ENCODE measurements around the gene TMEM145.

TMEM145 gene

DNA sequence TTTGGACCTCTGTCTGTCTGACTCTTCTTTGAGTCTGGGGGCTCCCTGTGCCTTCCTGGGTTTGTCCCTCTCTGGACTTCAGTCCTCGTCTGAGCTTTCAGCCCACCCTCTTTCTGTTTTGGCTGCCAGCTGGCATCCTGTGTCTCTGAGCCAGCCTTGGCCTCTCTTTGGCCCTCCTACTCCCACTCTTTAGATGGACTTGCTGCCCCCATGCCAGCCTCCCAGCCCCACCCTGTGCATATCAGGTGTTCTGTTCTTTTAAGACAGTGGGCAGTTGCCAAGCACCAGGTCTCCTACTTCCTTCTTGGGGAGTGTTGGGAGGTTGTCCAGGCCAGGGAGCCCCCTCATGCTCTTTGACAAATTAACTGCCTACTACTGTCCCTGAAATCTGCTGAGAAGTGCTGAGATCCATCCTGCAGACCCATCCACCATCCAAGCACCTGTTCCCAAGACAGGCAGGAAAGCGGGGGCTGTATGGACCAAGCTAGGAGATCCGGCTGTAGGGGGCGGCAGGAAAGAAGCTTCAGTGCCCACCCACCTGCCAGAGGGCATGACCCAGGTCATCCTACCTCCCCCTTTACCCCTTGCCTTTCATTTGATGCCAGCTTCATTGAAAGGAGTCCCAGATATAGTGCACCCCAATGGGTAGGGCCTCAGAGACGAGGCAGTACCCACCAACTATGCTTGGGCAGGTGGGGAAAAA lies 34.5 kb upstream of the TMEM145 start:
- DNase-seq = no peak

DNA sequence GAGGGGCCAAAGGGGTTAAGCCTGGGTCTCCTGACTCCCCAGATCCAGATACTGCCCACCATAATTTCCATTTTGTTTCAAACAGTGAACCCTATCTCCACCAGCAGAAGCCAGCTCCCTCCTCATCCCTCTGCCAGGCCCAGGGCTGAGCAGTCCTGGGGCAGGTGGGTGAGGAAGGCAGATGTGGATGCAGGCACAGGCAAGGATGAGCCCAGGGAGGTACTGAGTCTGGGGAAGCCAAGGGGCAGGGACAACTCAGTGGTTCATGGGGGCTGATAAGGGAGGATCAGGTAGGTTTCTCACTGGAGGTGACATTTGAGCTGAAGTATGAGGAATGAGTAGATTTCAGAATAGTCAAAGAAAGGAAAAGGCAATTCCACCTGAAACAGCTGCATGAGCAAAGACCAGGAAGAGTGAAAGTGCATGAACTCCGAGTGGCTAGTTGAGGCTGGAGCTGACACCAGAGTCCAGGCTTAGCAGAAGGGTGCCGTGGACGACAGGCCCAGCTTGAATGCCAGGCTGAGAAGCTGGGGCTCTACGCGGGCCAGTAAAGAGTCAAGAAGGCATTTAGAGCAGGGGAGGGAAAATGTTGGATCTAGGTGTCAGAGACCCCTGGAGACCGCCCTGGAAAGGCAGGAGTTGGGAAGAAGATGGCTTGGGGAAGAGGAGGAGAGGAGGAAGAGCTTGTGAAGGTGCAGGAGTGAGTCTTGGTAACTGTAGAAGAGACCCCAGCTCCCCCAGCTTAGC lies 33.8 kb upstream of the TMEM145 start:
- DNase-seq = no peak

DNA sequence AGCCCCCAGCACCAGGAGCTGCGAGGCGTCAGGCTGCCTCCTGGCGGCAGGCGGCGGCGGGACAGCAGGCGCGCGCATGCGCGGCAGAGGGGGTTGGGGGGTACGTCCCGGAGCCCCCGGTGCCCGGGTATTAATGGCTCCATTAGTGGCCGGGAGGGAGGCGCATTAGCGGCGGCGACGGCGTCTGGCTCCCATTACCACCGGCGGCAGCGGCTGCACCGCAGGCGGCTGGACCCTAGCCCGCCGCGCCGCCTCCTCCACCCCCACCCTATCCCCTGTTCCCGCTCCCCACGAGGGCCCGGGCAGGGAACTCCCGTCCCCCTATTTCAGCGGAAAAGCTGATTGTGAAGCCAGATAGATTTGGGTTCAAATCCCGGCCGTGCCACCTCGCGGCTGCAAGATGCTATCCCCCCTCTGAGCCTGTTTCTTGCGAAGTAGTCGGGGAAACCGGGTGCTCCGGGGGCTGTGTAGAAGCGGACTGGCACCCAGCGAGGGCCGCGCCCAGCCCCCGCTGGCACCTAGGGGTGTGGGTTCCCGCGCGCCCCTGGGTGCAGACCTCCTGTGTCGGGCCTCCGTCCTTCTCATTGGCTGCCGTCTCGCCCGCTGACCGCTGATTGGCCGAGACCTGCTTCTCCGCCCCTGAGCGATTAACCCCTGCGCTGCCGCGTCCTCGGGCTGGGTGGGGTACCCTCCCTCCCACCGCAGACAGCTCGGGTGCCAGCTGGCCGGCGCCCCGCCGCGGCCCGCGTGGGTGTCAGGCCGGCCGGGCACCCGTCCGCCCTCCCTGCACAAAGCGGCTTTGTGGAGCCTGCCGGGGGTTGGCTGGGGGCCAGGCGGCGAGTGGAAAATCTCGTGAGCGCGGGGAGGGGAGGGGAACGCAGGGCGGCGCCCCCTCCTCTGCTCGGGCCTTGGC lies 33.0 kb upstream of the TMEM145 start:
- DNase-seq = peak; percentile 93

DNA sequence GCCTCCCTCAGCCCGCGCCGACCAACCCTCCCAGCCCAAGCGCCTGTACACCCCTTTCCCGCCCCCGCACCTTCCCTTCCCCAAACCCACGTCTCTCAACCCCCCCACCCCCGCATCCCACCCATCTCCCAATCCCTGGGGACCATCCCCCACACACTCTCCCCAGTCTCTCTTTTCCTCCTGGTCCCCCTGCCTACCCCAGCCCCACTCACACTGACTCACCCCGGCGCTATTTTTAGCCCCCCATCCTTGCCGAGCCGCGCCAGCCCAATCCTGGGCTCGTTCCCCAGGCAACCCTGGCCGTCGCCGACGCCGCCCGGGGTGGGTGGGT lies 32.3 kb upstream of the TMEM145 start:
- DNase-seq = no peak

DNA sequence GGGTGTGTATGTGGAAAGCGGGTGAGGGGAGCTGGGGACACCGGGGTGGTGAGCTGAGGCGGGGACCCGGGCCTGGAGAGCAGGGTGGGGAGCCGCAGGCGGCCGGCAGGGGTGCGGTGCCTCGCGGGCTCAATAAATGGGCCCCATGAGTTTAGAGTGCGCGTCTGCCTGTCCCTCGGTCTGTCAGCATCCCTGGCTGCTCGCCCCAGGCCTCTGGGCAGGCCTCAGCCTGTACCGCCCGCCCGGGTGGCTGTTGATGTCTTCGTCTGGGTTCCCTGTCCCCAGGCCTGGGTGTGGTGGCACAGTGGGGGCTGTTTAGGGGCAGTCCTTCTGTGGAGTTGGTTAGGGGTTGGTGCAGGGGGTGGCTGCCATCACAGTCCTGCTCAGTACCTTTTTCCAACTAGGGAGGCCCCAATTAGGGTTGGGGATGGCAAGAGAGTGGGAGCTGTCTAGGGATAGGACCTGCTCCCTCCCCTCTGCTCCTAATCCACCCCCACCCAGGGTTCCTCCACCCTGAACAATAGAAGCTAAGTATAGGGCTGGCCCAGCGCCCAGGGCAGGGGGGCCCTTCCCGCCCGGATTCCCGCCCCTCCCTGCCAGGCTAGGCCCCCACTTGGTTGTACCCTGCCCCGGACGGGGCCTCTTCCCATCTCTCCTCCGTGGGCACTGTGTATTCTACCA lies 31.8 kb upstream of the TMEM145 start:
- DNase-seq = no peak

DNA sequence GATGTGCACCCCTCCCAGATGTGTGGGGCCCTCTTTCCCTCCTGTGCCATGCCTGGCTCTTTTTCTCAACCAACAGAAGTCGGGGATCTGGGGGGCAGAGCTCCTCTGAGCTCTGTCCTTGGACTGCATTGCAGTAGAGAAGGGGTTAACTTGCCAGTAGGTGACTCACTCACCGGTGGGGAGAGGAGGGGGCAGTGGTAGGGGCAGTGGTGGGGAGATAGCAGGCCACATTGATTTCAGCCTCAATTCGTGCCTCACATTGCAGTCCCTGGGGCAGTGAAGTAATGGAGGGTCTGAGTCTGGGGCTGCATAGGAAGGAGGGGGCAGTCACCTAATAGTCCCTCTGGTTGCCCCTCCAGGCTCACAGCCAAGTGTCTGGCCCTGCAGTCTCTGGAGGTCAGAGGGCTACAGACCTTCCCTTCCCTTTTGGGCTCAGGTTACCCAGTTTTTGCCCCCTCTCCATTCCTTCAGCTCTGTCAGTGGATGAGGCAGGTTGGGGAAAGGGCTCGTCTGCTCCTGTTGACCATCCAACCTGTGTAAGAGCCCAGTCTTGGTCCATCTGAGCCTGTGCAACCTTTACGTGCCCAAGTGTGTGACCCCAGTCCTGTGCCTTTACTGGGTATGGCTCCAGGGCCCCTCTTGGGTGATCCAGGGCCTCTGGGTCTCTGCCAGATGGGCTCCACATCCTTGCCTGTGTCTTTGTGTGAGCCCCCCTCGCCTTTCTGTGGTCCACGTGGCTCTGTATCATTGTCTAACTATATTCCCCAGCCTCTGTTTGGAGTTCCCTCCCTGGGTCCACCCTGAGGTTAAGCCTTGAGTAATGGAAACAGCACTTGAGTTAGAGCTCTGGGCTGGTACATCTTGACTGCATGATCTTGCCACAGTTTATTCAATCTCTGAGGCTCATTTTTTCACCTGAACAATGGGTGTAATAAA lies 31.0 kb upstream of the TMEM145 start:
- DNase-seq = no peak

DNA sequence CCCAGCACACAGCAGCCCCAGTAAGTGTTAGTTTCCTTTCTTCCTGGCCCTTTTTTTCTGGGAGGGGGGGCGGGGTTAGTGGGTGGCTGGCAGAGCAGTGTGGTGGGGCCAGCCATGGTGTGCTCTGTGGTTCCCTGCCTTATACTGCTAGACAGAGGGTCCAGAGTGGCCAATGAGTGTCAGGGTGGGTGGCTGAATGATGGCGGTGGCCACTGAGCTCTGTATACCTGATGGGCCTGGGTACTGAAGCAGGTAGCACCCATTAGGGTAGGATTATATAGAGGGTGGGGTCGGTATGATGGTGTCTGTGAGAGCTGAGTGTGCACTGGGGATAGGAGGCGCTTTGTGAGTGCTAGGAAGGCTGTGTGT lies 30.3 kb upstream of the TMEM145 start:
- DNase-seq = no peak

DNA sequence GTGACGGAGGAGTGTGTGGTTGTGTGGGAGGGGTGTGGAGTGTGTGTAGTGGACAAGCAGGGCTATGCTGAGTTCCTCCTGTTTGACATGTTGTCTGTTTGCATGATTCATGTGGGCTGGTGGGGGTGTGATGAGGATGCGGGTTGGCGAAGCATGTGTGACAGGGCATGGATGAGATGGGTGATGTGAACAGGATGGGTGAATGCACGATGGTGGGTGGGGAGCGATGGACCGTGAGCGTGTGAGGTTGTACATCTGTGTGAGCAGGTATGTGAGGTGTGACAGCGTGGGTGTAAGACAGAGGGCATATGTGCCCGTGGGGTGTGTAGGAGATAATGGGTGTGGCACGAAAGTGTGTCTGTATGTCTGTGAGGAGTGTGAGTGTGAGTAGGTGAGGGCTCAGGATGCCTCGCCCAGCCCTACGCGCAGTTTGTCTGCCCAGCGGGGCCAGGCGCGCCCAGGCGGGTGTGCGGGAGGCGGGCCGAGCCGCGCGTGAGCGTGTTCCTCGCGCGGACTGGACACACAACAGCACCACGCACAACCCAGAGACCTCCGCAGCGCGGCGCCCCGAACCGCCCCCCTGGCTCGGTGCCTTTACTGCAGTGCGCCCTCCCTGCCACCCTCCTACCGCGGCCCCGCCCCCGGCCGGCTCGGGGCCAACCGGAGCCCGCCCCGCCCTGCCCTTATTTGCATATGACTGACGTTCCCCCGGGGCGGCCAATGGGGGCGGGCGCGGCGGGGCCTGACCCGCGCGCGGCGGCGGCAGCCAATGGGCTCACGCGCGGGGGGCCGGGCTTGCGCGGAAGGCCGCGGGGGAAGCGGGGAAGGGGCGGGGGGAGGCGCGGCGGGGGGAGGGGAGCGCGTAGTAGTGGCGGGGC lies 29.7 kb upstream of the TMEM145 start:
- DNase-seq = peak; percentile 97

DNA sequence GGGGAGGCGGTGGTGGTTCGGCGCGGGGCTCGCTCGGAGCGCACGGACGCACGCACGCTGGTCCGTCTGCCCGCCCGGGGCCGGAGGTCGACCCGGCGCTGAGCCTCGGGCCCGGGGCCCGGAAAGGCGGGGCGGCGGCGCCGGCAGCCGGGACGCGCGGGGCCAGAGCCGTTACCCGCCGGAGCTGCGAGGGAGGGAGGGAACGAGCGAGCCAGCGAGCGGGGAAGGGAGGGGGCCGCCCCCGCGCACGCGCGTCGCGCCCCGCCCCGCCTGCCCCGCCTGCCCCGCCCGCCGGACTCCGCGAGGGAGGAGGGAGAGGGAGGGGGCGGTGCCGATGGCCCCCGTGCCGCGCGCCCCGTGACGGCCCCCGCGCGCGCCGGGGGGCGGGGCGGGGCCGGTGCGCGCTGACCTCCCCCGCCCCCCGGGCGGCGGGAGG lies 29.0 kb upstream of the TMEM145 start:
- peak; percentile 88 for DNase-seq

DNA sequence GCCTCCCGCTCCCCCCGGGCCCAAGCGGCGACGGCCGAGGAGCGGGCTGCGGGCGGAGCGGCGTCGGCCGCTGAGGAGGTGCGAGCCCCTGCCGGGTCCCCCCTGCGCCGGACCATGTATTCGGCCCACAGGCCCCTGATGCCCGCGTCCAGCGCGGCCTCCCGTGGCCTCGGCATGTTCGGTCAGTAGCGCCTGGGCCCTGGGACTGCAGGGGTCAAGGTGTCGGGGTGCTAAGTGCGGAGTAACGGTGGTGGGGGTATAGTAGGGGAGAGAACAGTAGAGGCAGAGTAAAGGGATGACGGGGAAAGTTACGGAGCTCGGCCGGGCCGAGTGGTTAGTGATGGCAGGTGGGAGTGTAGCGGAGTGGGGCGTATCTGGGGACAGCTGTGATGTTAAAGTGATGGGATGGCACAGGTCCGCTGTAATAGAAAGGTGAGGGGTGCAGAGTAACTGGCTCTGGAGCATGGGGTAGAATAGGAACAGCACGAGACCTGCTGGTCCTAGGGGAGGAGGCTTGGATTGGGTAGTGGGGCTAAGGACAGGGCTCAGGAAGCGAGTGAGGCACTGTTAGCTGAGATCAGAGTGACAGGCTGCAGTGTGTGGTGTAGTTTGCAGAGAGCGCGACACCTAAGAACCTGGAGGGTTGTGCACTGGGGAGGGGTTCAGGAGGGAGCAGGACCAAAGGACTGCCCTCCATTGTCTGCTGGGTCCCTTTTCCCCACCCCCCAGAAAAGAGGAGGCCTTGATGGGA lies 28.3 kb upstream of the TMEM145 start:
- no peak for DNase-seq

DNA sequence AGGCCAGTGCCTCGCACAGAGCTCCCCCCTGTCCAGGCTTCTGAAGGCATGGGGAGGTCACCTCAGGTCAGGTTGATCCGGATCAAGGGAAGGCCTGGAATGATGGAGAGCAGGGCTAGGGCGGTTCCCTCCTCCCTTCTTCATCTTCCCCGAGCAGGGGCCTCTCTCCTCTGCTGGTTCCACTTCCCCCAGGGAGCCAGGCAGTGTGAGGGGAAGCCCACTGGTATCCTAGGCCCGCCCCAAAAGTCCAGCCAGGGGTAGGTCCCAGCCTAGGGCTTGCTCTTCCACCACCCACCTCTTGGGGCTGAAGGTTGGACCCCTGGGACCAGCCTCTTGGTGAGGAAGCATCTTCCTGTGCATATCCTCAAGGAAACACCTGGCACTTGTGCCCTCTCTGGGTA lies 27.6 kb upstream of the TMEM145 start:
- DNase-seq = no peak

DNA sequence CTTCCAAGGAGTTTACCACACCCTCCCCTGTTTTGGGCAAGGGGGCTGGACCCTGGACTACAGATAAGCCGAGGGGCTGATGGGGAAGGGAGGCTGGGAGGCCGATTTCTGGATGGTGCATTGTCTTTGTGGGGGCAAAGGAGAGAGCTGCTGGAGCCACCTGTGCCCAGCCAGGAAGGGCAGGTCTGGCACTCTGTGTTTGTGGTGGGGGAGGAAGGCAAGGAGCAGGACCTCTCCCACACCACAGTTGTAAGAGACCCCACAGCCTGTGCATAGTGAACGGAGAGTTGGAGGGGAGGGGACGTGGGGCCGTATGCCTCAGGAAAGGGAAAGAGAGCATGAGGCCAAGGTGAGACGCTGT lies 27.1 kb upstream of the TMEM145 start:
- DNase-seq = no peak

DNA sequence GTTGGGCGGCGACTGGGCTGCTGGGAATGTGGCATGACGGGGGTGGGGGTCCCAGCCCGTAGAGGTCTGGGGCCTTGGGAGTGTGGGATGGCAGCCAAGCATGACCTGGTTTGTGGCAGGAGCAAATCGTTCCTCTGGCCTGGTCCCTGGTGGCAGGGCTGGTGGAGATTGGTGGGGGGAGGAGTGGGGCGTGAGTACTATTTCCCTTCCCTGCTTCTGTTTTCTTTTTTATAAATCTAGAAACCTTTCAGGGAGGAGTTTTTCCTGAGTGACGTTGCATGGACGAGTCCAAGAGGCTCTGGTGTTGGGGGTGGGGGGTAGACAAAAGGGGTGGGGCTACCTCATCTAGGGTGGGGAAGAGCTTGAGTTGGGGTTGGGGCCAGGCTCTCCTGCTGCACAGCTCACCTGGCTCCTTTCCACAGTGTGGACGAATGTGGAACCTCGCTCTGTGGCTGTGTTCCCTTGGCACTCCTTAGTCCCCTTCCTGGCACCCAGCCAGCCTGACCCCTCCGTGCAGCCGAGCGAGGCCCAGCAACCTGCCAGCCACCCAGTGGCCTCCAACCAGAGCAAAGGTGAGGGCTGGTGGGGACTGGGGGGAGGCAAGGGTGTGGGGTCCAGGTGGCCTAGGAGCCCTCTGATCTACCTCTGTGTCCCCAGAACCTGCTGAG lies 26.6 kb upstream of the TMEM145 start:
- no peak for DNase-seq

DNA sequence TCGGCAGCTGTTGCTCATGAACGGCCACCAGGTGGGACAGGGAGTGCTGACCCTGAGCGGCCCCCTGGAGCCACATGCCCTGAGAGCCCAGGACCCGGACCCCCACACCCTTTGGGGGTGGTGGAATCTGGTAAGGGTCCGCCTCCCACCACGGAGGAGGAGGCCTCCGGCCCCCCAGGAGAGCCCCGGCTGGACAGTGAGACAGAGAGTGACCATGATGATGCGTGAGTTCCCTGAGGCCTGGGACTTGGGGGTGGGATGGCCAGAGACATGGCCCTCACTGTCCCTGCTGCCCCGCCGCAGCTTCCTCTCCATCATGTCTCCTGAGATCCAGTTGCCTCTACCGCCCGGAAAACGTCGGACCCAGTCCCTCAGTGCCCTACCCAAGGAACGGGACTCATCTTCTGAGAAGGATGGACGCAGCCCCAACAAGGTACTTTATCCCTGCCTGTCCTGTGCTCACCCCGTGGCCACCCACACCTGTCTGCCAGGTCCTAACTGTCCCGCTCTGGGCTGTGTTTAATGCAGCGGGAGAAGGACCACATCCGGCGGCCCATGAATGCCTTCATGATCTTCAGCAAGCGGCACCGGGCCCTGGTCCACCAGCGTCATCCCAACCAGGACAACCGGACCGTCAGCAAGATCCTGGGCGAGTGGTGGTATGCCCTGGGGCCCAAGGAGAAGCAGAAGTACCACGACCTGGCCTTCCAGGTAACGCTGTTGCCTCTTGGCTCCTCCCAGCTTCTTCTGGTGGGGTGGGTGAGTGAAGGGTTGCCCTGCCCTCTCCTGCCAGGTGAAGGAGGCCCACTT lies 25.9 kb upstream of the TMEM145 start:
- DNase-seq = no peak

DNA sequence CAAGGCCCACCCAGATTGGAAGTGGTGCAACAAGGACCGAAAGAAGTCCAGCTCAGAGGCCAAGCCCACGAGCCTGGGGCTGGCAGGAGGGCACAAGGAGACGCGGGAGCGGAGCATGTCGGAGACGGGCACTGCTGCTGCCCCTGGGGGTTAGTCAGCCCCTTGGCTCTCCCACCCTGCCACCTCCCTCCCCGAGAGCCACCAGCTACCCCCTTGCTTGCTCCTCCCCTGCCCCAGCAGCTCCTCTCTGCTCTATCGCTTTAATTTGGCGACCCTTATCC lies 25.3 kb upstream of the TMEM145 start:
- no peak for DNase-seq

DNA sequence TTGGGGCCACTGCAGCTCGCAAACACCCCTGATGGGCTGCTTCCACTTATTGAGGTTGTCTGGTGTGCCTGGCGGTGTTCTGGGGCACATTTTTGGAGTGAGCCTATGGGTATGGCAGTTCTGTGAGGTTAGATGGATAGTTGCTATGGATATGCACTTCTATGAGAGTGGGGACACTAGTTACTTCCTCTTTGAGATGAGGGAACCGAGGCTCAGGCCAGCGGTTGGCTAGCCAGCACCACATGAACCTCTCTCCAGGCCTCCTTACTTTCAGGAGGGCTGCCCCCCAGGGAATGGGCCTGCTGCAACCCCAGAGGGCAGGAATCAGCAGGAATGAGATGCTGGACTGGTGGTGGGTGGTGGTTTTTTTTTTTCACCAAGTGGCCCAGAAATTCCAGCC lies 24.7 kb upstream of the TMEM145 start:
- no peak for DNase-seq

DNA sequence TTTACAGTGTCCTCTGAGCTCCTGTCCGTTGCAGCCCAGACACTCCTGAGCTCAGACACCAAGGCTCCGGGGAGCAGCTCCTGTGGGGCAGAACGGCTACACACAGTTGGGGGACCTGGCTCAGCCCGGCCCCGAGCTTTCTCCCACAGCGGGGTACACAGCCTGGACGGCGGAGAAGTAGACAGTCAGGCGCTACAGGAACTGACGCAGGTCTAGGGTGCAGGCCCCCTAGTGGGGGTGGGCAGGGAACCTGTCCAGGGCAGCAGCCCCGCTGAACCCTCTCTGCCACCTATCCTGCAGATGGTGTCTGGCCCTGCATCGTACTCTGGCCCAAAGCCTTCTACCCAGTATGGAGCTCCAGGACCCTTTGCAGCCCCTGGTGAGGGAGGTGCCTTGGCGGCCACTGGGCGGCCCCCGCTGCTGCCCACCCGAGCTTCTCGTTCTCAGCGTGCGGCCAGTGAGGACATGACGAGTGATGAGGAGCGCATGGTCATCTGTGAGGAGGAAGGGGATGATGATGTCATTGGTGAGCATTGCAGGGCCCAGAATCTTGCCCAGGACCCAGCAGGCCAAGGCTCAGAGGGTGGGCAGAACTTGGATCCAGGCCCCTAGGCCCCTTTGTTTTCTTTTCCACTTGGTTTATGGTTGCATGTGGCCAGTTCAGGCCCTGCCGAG lies 24.1 kb upstream of the TMEM145 start:
- no peak for DNase-seq

DNA sequence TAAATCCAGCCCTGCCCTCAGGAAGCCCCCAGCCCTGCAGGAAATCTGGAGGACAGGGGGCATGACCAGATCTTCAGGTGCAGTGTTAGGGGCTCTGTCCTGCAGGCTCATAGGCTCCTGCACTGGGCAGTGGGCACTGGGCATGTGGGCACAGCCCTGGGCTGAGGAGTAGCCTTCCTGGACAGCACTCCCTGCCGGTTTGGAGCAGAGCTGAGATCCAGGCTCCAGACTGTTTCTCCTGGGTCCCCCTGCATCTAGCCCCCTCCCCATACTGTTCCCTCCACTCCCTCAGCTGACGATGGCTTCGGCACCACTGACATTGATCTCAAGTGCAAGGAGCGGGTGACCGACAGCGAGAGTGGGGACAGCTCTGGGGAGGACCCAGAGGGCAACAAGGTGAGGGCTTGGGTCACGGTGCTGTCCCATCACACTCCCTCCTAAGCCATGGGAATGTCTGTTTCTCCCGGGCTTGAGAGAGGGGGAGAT lies 23.5 kb upstream of the TMEM145 start:
- DNase-seq = no peak
